ENCODE results near the gene KLRC1.

GRCh38 chr12:10453156-10453555 lies at the start of gene KLRC1:
- TF ChIP-seq CTCF (IDR thresholded peaks at IDR 0.05) (no peak), POLR2A (IDR thresholded peaks at IDR 0.05) (no peak)
